WTC11 (cell line): Measurements from ENCODE around the gene RAB11FIP3.

Source experiments
- HMGXB4 ChIP-seq: sonication (generic); formaldehyde crosslinking; IDR thresholded peaks from 2 replicates; pipeline ENCODE4 v1.8.1; 2023; ENCODE audit warnings: mild to moderate bottlenecking, moderate library complexity, missing genetic modification reagents
- NR1H2 ChIP-seq: sonication (generic); formaldehyde crosslinking; IDR thresholded peaks from 2 replicates; pipeline ENCODE4 v1.9.0; 2021; ENCODE audit warnings: mild to moderate bottlenecking, moderate library complexity, missing genetic modification reagents
- TEAD4 ChIP-seq: sonication (generic); formaldehyde crosslinking; IDR thresholded peaks from 2 replicates; pipeline ENCODE4 v1.8.0; 2022; ENCODE audit warnings: mild to moderate bottlenecking, missing genetic modification reagents
- TF ChIP-seq, protein P1 (sequence below): fragments of 200-600 bp; IDR thresholded peaks from 2 replicates; pipeline ENCODE4 v1.8.0; 2022; ENCODE audit warnings: antibody characterized with exemption
- TF ChIP-seq, protein P2 (sequence below): sonication (generic); formaldehyde crosslinking; IDR thresholded peaks from 2 replicates; pipeline ENCODE4 v1.8.0; 2022; ENCODE audit warnings: mild to moderate bottlenecking, missing genetic modification reagents

DNA sequence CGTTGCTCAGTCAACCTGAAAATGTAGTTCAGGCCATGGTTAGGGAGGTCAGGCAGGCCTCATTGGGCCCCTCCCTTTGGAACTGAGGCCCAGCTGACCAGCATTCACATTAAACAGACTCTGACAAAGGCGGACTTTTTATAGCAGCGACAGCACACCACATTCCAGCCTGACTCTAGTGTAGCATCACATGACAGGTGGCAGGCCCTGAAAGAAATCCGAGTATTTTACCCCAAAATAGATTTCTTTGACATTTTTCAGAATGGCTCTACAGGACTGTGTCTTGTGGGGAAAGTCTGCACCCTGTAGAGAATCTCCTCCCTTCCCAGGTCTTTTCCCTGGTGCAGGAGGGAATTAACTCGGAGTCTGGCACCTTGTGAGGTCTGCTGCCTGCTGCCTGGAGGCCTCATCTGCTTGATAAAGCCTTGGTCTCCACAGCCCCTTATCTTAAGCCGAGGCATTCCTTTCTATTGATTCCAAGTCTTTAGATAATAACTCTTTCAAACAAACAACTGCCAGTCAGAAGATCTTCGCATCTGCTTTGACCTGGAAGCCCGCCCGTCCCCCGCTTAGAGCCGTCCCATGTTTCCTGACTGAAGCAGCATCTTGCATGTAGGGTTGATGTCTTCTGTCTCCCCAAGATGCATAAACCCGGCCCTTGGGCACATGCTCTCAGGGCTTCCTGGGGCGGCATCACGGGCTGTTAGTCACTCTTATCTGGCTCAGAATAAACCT, 58.1 kb downstream of the RAB11FIP3 start:
- TF ChIP-seq, protein P1, sequence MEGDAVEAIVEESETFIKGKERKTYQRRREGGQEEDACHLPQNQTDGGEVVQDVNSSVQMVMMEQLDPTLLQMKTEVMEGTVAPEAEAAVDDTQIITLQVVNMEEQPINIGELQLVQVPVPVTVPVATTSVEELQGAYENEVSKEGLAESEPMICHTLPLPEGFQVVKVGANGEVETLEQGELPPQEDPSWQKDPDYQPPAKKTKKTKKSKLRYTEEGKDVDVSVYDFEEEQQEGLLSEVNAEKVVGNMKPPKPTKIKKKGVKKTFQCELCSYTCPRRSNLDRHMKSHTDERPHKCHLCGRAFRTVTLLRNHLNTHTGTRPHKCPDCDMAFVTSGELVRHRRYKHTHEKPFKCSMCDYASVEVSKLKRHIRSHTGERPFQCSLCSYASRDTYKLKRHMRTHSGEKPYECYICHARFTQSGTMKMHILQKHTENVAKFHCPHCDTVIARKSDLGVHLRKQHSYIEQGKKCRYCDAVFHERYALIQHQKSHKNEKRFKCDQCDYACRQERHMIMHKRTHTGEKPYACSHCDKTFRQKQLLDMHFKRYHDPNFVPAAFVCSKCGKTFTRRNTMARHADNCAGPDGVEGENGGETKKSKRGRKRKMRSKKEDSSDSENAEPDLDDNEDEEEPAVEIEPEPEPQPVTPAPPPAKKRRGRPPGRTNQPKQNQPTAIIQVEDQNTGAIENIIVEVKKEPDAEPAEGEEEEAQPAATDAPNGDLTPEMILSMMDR = no peak
- no peak for TF ChIP-seq TEAD4 (CRISPR knock-in tag)
- no peak for TF ChIP-seq NR1H2 (CRISPR knock-in tag)
- TF ChIP-seq, protein P2, sequence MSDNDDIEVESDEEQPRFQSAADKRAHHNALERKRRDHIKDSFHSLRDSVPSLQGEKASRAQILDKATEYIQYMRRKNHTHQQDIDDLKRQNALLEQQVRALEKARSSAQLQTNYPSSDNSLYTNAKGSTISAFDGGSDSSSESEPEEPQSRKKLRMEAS (CRISPR knock-in tag) = no peak
- no peak for TF ChIP-seq HMGXB4 (CRISPR knock-in tag)
